Left kidney (tissue), 2 donors: Measurements from ENCODE around the gene MLLT6. TPM values are rescaled to one million over a fixed set of nuclear protein-coding genes. Genes with fewer than 3 reads are reported as not detected.

Source experiments
- DNase-seq: peaks from one replicate; pipeline ENCODE4 v3.0.0-alpha.2; 2013
- polyA plus RNA-seq: library from polyadenylated mRNA; unstranded; fragments of 120-200 nt; gene quantifications from one replicate; pipeline ENCODE4 v1.2.1, GENCODE V29; 2013; ENCODE audit not compliant: insufficient read length

The MLLT6 gene
- polyA plus RNA-seq, 1 donor, result 126 TPM

DNA sequence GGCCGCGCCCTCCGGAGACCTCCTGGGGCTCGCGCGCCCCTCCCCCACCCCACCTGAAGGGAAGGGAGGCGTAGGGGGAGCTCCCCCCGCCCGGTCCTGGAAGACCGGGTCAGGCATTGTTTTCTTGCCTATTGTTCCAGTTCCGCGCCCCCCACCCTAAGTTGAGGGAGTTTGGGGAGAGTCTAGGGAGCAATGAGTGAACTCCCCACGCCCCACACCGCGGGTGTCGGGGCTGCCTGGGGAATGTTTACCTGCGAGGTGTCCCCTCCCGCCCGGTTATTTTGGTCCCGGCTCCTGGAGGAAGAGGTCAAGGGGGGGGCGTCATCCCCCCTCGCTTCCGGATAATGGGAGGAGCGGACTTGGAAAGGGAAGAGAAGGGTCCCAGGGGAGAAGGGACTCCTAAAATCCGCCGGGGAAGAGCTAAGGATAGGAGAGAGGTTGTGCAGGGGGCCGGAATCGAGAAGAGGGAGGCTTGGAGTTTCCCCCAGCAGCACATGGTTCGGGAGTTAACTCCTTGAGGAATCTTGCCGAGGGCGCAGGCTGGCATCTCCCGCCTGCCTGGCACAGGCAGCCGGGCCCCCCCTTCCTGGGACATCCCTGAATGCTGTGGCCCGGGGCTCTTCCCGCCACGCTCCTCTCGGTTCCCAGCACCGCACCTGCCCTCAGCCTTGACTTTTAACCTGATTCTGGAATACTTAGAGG lies 881 bp downstream of the MLLT6 start:
- no peak for DNase-seq

DNA sequence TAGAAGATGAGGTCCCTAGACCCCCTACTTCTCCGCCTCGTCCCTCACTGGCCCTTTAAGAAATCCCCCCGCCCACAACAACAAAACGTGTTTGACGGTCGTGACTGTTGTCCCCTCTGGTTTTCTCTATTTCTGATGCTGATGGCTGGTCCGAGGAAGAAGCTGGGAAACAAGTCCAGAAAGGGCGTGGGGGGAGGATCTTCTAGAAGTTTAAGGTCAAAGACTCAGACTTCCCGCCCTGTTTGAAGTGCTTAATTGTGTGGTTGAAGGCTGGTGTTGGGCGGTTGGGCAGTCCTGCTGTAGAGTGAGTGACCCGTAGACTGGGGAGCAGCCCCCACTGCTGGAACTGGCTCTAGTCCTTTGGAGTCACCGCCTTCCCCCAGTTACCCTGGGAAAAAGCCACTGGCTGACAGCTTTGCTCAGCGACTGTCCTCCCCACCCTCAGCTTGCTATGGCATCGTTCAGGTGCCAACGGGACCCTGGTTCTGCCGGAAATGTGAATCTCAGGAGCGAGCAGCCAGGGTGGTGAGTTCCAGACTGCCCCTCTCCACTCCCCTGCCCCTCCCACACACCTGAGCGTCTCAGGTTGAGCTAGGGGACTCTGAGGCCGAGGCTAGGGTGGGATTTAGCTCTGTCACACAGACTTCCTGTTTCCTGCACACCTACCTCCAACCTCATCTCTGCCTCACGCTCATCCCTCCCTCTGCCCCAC lies 1.6 kb downstream of the MLLT6 start:
- DNase-seq, result no peak

DNA sequence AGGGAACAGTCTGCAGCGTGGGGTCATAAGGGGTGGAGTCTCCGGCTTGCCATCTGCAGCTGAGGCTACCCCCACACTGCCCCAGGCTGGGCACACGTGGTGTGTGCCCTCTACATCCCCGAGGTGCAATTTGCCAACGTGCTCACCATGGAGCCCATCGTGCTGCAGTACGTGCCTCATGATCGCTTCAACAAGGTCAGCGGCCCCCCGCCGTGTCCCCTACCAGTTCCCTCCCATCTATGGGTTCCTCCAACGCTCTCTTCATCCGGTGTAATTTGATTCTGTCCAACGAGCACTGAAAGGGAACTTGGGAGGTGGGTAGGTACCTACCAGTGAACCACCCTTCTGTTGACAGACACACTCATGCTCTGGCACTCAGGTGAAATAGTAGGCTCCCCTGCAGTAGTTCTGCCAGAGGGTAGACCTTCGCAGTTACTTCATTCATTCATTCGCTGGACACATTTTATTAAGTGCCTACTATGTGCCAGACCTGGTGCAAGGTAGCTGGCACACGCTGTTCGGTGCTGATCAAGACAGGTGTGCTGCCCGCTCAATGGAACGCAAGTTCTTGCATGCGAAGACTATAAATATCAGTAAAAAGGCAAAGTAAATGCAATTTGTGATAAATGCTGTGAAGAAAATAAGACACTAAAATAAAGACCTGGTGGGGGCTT lies 2.7 kb downstream of the MLLT6 start:
- no peak for DNase-seq

DNA sequence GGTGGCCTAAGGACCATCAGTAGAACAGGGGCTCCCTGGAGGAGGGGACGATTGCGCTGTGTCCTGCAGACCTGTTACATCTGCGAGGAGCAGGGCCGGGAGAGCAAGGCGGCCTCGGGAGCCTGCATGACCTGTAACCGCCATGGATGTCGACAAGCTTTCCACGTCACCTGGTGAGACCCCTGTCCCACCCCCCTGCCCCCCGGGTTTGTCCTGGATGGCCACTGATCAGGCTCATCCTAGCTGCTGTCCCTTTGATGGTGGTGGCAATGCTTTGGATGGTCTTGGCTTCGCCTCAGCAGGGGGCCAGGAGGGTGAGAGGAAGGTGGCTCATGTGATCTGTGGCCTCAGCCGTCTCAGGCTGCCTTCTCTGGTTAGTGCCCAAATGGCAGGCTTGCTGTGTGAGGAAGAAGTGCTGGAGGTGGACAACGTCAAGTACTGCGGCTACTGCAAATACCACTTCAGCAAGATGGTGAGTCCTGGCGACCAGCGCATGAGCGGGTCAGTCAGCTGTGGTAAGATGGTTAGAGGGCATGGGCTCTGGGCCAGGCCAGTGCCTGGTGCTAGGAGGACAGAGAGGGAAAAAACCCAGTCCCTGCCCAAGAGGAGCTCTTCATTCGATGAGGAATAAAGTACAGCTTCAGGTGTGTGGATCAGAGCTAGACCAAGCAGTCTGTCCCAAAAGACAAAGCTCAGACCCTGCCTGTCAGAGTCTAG lies 4.2 kb downstream of the MLLT6 start:
- DNase-seq, result no peak

DNA sequence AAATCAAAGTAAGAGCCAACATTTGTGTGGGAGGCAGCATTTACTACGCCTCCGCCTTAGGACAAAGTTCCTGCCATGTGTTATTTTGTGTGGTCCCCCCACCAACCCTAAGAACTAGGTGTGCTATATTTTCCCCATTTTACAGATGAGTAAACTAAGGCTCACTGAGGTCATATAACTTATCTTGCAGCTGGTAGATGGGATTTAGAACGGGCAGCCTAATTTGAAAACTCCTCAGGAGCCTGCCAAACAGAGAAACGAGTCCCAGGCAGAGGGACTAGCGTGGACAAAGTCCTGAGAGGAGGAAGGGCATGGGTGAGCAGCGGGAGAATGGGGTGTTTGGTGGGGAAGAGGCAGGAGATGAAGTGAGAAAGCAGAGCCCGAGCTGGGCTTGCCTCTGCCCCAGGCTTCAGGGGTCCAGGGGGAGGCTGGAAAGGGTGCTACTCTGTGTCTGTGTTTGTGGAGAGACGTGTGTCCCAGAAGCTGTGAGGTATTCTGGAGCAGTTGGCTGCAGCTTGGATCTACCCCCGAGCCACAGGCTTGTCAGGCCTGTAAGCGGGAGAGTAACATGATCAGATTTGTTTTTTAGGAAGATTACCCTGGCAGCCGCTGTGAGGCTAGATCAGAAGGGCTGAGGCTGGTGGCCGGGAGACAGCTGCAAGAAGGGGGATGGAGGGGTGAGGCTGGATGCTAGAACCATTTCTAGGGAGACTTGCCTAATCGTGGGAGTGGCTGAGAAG lies 5.0 kb downstream of the MLLT6 start:
- DNase-seq, result no peak

DNA sequence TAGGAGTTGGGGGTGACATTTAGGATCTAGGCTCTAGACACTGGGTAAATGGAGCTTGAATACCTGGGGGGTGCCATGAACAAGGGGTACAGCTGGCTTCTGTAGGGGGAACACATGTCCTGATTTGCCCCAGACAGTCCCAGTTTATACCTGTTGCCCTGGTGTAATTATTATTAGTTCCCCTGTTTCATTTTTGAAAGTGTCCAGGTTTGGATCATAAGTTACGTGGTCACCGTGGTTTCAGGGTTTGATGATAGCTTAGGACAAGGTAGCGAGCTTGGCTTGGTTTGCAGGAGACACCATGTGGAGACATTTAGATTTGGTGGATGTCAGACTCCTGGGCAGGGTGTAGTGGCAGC lies 5.5 kb downstream of the MLLT6 start:
- no peak for DNase-seq

DNA sequence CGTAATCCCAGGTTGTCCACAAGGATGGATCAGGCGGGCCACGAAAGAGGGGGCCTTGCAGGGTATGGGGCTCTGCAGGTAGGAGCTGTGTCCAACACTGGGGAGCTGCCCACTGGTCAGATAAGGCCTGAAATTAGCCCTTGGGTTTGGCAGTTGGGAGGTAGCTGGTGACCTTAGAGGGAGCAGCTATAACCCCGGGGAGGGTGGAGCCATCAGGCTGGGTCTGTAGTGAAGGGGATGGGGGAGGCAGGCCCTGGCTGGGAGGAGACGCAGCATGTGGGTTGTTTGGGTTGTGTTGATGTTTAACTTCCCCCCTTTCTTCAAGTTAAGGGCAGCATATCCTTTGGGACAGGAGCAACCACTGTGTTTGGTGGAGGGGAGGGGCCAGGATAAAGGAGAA lies 5.9 kb downstream of the MLLT6 start:
- no peak for DNase-seq

DNA sequence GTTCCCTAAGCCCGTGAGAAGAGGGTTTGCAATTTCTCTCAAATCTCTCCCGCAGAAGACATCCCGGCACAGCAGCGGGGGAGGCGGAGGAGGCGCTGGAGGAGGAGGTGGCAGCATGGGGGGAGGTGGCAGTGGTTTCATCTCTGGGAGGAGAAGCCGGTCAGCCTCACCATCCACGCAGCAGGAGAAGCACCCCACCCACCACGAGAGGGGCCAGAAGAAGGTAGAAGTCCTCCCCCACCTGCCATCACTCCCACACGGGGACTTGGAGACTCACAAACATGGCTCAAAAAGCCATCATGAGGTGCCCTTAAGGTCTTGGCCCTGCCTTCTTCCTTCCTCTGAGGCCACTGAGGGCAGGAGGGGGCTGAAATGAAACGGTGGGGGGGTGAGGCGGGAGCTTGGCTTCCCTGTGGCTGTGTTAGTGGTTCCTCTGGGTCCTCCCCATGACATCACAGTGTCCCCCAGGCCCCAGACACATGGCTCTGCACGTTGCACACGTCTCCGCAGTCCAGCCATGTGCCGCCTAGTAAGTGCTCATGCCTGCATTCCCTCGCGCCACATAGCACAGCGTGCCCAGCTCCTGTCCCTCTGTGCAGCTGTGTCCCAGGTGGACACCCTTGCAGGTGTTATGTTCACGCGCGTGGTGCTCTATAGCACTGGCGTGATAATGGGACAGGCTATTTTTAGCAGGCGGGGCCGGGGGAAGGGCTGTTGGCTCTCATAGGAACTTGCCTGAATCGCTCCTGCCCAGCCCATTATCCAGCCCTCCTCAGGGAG lies 6.9 kb downstream of the MLLT6 start:
- no peak for DNase-seq

DNA sequence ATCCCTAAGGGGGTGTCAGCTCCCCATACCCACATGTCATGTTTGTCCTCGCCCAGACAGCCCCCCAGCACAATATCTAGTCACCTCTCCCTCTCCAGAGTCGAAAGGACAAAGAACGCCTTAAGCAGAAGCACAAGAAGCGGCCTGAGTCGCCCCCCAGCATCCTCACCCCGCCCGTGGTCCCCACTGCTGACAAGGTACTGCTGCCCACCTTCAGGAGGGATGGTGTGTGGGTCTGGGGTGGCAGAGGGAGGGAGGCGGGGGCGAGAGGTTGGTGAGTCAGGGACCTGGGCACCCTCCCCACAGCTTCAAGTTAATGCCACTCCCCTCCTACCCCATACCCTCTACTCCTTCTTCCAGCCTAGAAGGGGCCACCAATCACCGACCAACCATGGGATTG lies 7.5 kb downstream of the MLLT6 start:
- no peak for DNase-seq

DNA sequence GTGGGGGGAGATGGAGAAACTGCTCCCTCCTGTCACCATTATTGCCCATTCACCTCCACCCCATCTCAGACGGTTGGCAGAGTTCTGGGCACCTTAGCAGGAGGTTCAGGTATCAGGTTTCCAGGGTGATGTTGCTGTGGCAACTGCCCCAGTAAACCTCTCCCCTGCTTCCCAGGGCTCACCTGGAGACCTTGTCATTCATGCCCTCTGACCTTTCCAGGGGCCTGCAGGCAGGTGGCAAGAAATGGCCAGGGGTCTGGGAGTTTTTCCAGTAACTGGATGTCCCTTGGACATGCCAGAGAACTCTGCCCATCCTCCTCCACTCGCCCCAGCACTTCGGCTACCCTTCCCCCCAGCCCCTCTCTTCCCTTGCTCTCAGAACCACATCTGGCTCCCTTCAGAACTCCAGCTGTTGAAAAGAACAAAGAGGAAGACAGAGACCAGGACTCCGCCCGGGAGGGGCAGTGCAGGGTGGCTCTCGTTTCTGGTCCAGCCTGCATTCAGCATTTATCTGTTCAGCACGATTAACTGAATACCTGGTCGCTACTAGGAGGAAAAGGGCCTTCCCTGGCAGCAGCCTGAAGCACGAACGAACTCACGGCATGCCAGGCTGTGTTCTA lies 8.5 kb downstream of the MLLT6 start:
- no peak for DNase-seq

DNA sequence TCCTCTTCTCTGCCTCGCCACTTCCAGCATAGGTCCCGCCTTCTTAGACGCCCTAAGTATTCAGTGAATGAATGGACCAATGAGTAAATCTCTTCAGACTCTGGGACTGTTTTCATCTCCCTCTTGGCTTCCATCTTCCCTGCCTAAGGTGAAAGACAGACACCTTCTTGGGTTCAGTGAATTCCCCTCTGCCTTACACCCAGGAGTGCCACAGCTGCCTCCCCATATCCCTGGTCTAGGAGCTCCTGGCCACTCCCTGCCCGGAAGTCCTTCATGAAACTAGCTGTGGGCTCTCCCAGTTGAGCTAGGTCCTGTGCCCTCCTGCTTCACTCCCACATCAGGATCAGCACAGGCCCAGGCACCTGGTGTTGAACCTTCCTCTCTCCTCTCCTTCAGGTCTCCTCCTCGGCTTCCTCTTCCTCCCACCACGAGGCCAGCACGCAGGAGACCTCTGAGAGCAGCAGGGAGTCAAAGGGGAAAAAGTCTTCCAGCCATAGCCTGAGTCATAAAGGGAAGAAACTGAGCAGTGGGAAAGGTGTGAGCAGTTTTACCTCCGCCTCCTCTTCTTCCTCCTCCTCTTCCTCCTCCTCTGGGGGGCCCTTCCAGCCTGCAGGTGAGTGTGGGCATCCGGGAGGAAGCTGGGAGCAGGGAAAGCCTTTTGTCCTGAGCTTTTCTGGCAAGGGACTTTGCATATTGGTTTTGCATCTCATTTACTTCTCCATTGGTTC lies 10.3 kb downstream of the MLLT6 start:
- no peak for DNase-seq

DNA sequence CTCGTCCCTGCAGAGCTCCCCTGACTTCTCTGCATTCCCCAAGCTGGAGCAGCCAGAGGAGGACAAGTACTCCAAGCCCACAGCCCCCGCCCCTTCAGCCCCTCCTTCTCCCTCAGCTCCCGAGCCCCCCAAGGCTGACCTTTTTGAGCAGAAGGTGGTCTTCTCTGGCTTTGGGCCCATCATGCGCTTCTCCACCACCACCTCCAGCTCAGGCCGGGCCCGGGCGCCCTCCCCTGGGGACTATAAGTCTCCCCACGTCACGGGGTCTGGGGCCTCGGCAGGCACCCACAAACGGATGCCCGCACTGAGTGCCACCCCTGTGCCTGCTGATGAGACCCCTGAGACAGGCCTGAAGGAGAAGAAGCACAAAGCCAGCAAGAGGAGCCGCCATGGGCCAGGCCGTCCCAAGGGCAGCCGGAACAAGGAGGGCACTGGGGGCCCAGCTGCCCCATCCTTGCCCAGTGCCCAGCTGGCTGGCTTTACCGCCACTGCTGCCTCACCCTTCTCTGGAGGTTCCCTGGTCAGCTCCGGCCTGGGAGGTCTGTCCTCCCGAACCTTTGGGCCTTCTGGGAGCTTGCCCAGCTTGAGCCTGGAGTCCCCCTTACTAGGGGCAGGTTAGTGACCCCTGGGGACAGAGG lies 11.4 kb downstream of the MLLT6 start:
- no peak for DNase-seq

DNA sequence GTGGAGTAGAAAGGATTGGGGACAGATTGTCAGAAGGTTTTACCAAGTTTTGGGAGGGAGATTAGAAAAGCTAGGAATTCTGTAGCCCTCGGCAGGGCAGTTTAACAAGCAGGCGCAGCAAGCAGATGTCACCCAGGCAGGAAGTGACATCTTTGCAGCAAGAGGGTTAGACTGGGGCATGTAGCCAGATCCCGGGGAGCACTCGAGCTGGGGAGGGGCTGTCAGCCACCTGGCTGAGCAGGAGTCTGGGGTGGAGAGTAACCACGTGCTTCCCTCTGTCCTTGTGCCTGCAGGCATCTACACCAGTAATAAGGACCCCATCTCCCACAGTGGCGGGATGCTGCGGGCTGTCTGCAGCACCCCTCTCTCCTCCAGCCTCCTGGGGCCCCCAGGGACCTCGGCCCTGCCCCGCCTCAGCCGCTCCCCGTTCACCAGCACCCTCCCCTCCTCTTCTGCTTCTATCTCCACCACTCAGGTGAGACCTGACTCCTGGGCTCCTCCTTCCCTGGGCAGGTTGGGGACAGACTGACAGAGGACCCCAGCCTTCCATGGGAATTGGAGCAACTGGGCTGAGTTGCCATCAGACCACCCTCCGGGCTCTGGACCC lies 12.2 kb downstream of the MLLT6 start:
- DNase-seq, result no peak

DNA sequence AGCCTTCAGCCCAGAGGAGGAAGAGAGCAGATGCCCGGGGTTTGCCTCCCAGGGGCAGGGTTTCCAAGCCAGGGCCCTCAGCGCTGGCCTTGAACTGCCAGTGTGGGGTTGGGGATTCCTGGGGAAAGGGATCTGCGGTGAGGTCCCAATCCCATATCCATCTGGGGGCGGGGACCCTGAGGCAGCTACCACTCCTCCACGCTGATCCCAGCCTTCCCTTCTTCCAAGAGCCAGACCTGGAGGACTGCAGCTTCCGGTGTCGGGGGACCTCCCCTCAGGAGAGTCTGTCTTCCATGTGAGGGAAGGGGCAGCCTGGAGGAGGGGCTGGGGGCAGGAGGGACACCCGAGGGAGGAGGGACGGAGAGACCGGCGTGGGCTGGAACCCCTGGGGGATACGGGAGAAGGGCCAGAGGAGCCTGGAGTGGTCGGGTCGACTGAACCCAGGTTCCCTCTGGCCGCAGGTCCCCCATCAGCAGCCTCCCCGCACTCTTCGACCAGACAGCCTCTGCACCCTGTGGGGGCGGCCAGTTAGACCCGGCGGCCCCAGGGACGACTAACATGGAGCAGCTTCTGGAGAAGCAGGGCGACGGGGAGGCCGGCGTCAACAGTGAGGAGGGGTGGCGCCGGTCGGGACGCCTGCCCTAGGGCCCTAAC lies 14.3 kb downstream of the MLLT6 start:
- no peak for DNase-seq

DNA sequence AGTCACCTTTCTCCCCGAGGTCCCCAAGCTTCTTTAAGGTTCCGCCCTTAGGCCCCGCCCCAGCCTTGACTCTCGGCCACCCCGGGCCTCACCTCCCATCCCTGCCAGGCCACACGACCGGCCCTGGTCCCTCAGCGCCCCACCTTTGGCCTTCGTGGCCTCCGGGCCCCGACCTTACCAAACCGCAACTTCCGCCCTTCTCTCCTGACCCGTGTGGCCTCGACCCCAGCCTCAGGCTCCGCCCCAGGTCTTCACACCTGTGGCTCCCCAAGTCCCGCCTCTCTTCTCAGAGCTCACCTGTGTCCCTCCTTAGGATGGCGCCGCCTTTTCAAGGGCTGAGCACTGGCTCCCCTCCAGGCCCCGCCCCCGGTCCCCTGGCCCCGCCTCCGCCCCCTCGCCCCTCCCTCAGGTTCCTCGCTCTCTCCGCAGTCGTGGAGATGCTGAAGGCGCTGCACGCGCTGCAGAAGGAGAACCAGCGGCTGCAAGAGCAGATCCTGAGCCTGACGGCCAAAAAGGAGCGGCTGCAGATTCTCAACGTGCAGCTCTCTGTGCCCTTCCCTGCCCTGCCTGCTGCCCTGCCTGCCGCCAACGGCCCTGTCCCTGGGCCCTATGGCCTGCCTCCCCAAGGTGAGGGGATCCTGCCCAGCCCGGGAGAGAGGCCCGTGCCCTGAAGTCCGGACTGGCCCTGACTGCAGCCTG lies 15.0 kb downstream of the MLLT6 start:
- DNase-seq, result no peak

DNA sequence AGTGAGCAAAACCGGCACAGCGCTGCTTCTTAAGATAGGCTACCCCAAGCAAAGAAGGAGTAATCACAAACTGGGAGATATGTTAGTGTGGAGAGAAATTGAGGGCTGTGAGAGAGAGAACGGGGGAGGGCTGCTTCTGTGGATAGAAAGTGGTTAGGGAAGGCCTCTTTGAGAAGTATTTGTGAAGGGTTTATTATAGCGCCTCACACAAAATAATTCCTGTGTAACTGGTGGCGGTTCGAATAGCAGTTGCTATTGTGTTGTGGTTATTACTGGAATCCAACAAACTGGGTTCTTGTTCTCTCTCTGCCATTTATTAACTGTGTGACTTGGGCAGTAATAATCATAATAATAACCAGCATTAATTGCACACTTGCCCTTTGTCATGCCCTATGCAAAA lies 15.9 kb downstream of the MLLT6 start:
- no peak for DNase-seq

DNA sequence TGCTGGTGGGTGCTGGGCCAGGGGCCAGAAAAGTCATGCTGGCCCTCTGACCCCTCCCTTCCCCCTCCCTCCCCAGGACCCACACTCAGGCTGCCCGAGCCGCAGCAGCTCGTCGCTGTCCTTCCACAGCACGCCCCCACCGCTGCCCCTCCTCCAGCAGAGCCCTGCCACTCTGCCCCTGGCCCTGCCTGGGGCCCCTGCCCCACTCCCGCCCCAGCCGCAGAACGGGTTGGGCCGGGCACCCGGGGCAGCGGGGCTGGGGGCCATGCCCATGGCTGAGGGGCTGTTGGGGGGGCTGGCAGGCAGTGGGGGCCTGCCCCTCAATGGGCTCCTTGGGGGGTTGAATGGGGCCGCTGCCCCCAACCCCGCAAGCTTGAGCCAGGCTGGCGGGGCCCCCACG lies 16.7 kb downstream of the MLLT6 start:
- DNase-seq, result no peak
